Astrocyte (in vitro differentiated cells and primary cell): Measurements from ENCODE around the gene C16orf95.

Source experiments
- CTCF ChIP-seq: IDR thresholded peaks from 2 replicates; pipeline ENCODE4 v1.5.1; 2011; ENCODE audit warnings: low read depth, mild to moderate bottlenecking, inconsistent platforms, low read length, moderate library complexity; ENCODE audit not compliant: insufficient read depth
- EZH2 ChIP-seq: IDR thresholded peaks from 2 replicates; pipeline ENCODE4 v1.6.1; 2012; ENCODE audit warnings: mild to moderate bottlenecking, low read length, inconsistent platforms; ENCODE audit not compliant: insufficient read depth

- no peak for TF ChIP-seq CTCF
- no peak for TF ChIP-seq EZH2
Observed at GRCh38 chr16:87310610-87311009, 6.6 kb downstream of the C16orf95 start.
